ENCODE results near the gene KRT74.

Gene KRT74

DNA sequence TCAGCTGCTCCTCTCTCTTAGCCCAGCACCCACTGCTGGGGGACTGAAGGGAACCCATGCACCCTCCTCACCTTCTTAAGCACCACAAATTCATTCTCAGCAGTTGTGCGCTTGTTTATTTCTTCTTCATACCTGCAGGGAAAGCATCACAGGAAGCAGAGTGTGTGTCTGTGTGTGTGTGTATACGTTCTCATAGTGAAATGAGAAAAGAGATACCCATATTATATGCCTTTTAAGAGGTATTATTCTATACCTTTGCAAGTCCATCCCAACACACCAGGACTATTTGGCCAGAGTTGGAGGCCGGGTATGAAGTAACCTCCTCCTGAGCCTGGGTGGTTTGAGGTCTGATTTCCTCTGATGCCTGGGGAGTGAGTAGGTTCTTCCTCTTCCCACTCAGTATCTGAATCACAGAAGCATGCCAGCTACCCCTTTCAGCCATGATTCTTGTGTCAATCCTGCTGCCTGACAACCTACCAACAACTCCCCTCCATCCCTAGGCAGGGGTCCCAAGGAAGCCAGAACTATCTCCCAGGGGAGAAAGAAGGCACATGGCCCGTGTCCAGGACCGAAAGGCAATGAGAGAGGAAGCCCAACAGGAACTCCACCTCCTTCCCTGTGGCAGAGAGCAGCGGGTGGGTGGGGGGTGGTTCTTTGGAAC lies 41.7 kb upstream of the KRT74 start:
- Histone ChIP-seq H3K36me3 (ENCODE audit: insufficient read depth, low read length) (no peaks in the 10 kb centered on the region), H3K27me3 (ENCODE audit: insufficient read depth, low read length, poor library complexity) (peaks cover 13% of the 10 kb centered on the region), H3K9ac (ENCODE audit: low read depth, low read length) (no peak overlapping the region), H4K20me1 (ENCODE audit: insufficient read depth, low read length) (no peaks in the 10 kb centered on the region; the same call in 1 of the 2 replicates), H3K27ac (ENCODE audit: low read length) (no peak overlapping the region), H3K79me2 (ENCODE audit: insufficient read depth, low read length) (no peaks in the 10 kb centered on the region), H2AFZ (ENCODE audit: low read depth, low read length) (no peak overlapping the region), H3K9me3 (ENCODE audit: insufficient read depth, low read length, severe bottlenecking) (no peaks in the 10 kb centered on the region), H3K4me3 (ENCODE audit: low read depth in 1 of 2, low read length in 2 of 2) (no peak overlapping the region), H3K4me1 (ENCODE audit: insufficient read depth, low read length) (no peaks in the 10 kb centered on the region), H3K4me2 (ENCODE audit: insufficient read depth, low read length) (no peak overlapping the region)
- DNase-seq (no peak), ATAC-seq (ENCODE audit: insufficient read depth, low read depth) (no peak)
- TF ChIP-seq EZH2 (IDR thresholded peaks at IDR 0.05; ENCODE audit: borderline replicate concordance, low read depth, low read length, severe bottlenecking), result no peak
- TF ChIP-seq CTCF (IDR thresholded peaks at IDR 0.05; ENCODE audit: borderline replicate concordance, extremely low read depth, low read length, poor library complexity, severe bottlenecking), result no peak

- no peaks in the 10 kb centered on the region for H3K9me3 ChIP-seq (ENCODE audit: insufficient read depth, low read length, severe bottlenecking)
- ATAC-seq (ENCODE audit: insufficient read depth, low read depth) (no peak), DNase-seq (no peak)
- no peaks in the 10 kb centered on the region for H3K36me3 ChIP-seq (ENCODE audit: insufficient read depth, low read length)
- H3K27ac ChIP-seq (ENCODE audit: low read length), result no peak overlapping the region
- H3K4me3 ChIP-seq (ENCODE audit: low read depth in 1 of 2, low read length in 2 of 2), result no peak overlapping the region
- no peak overlapping the region for H3K4me2 ChIP-seq (ENCODE audit: insufficient read depth, low read length)
- H4K20me1 ChIP-seq (ENCODE audit: insufficient read depth, low read length), result no peaks in the 10 kb centered on the region; the same call in 1 of the 2 replicates
- no peak overlapping the region for H3K9ac ChIP-seq (ENCODE audit: low read depth, low read length)
- H3K27me3 ChIP-seq (ENCODE audit: insufficient read depth, low read length, poor library complexity), result peaks cover 13% of the 10 kb centered on the region
- no peaks in the 10 kb centered on the region for H3K79me2 ChIP-seq (ENCODE audit: insufficient read depth, low read length)
- H3K4me1 ChIP-seq (ENCODE audit: insufficient read depth, low read length), result no peaks in the 10 kb centered on the region
- H2AFZ ChIP-seq (ENCODE audit: low read depth, low read length), result no peak overlapping the region
- TF ChIP-seq EZH2 (IDR thresholded peaks at IDR 0.05; ENCODE audit: borderline replicate concordance, low read depth, low read length, severe bottlenecking), result no peak
- TF ChIP-seq CTCF (IDR thresholded peaks at IDR 0.05; ENCODE audit: borderline replicate concordance, extremely low read depth, low read length, poor library complexity, severe bottlenecking), result no peak
Measured at GRCh38 chr12:52614381-52615207, 41.0 kb upstream of the KRT74 start.

- H3K27me3 ChIP-seq (ENCODE audit: insufficient read depth, low read length, poor library complexity), result peaks cover 20% of the 10 kb centered on the region
- TF ChIP-seq EZH2 (IDR thresholded peaks at IDR 0.05; ENCODE audit: borderline replicate concordance, low read depth, low read length, severe bottlenecking) (no peak), CTCF (IDR thresholded peaks at IDR 0.05; ENCODE audit: borderline replicate concordance, extremely low read depth, low read length, poor library complexity, severe bottlenecking) (no peak)
Measured at GRCh38 chr12:52613384-52614030, 39.9 kb upstream of the KRT74 start.

More at GRCh38 chr12:52613384-52614030, 39.9 kb upstream of the KRT74 start:
- Histone ChIP-seq H2AFZ (ENCODE audit: low read depth, low read length) (no peak overlapping the region), H3K4me3 (ENCODE audit: low read depth in 1 of 2, low read length in 2 of 2) (no peak overlapping the region), H3K4me2 (ENCODE audit: insufficient read depth, low read length) (no peak overlapping the region), H3K79me2 (ENCODE audit: insufficient read depth, low read length) (no peaks in the 10 kb centered on the region), H3K9ac (ENCODE audit: low read depth, low read length) (no peak overlapping the region), H4K20me1 (ENCODE audit: insufficient read depth, low read length) (no peaks in the 10 kb centered on the region; the same call in 1 of the 2 replicates), H3K9me3 (ENCODE audit: insufficient read depth, low read length, severe bottlenecking) (no peaks in the 10 kb centered on the region), H3K36me3 (ENCODE audit: insufficient read depth, low read length) (no peaks in the 10 kb centered on the region), H3K27ac (ENCODE audit: low read length) (no peak overlapping the region), H3K4me1 (ENCODE audit: insufficient read depth, low read length) (no peaks in the 10 kb centered on the region)
- no peak for DNase-seq
- no peak for ATAC-seq (ENCODE audit: insufficient read depth, low read depth)
